Gastrocnemius medialis (tissue), 4 donors: ENCODE results near the gene PRRT2. TPM values are rescaled to one million over a fixed set of nuclear protein-coding genes. Genes with fewer than 3 reads are reported as not detected.

Source experiments
- ATAC-seq, 2 donors: fragments of 150-250 bp; one replicate each; pipeline ENCODE4 v1.9.1; 2016
- DNase-seq, 2 donors: peaks; one replicate each; pipeline ENCODE4 v3.0.0-alpha.2; 2019
- H3K27ac ChIP-seq, 4 donors: fragments of 200-600 bp; sonication (generic); 1 replicate in 1 of 4; 2 replicates in 3 of 4; pipeline ENCODE4 v1.5.1; 2016 to 2018; ENCODE audit warnings: mild to moderate bottlenecking in 2 of 4, moderate library complexity in 1 of 4
- H3K27me3 ChIP-seq, 3 donors: fragments of 200-600 bp; sonication (generic) in 2 of 3; 1 replicate in 1 of 3; 2 replicates in 2 of 3; pipeline versions ENCODE4 v1.5.1 to v1.6.0; 2016 to 2019; ENCODE audit warnings: mild to moderate bottlenecking in 1 of 3, moderate library complexity in 1 of 3
- H3K36me3 ChIP-seq, 2 donors: fragments of 200-600 bp; sonication (generic) in 1 of 2; one replicate each; pipeline ENCODE4 v1.5.1; 2017 to 2018
- H3K4me1 ChIP-seq, 2 donors: fragments of 200-600 bp; sonication (generic) in 1 of 2; one replicate each; pipeline ENCODE4 v1.5.1; 2016 to 2017; ENCODE audit warnings: mild to moderate bottlenecking in 2 of 2
- H3K4me3 ChIP-seq, 4 donors: fragments of 200-600 bp; sonication (generic) in 3 of 4; 1 replicate in 1 of 4; 2 replicates in 3 of 4; pipeline ENCODE4 v1.5.1; 2016 to 2019; ENCODE audit warnings: mild to moderate bottlenecking in 2 of 4
- H3K9me3 ChIP-seq, 3 donors: fragments of 200-600 bp; sonication (generic) in 2 of 3; 1 replicate in 1 of 3; 2 replicates in 2 of 3; pipeline ENCODE4 v1.5.1; 2016 to 2019
- CTCF ChIP-seq, 5 experiments: fragments of 450-650 bp in 3 of 5; fragments of 200-600 bp in 2 of 5; sonication (generic) in 2 of 5; IDR thresholded peaks in 4 of 5; conservative IDR thresholded peaks in 1 of 5; 1 replicate in 4 of 5; 2 replicates in 1 of 5; pipeline ENCODE4 v1.5.1; 2016 to 2019; ENCODE audit warnings: antibody characterized with exemption in 5 of 5, mild to moderate bottlenecking in 3 of 5, moderate library complexity in 3 of 5
- POLR2A ChIP-seq, 2 donors: fragments of 450-650 bp; IDR thresholded peaks; one replicate each; pipeline ENCODE4 v1.6.1; 2017; ENCODE audit warnings: antibody characterized with exemption in 2 of 2, mild to moderate bottlenecking in 2 of 2, moderate library complexity in 2 of 2
- in situ Hi-C, 4 donors: fragments of 200-750 bp; cut with MboI; loops; one replicate each; pipeline versions ENCODE4 v1.15.0 to v1.8.0; 2017; ENCODE audit warnings: low sequenced_read_pairs in 4 of 4
- intact Hi-C: fragments of 100-400 bp; cut with DNase I; formaldehyde crosslinking; loops from one replicate; pipeline ENCODE4 v1.15.1; 2023; ENCODE audit warnings: low total_unique reads
- total RNA-seq, 4 donors: library from RNA; depleted of rRNA; stranded (reverse); fragments of >200 nt; gene quantifications; one replicate each; pipeline versions ENCODE4 v1.1.0 to v1.2.3, GENCODE V29; 2016

PRRT2 gene
- total RNA-seq, 4 donors from 2014 or later = 3.5 TPM; not detected in 3

GRCh38 chr16:29806099-29806579, 5.9 kb upstream of the PRRT2 start, which contains the start of gene MAZ:
TSS of gene MAZ (plus strand) at chr16:29806529. CDS start at chr16:29806702, 173 bp downstream.
- Histone ChIP-seq H3K9me3 (no peaks in the 10 kb centered on the region), H3K36me3 (peaks cover 0 to 11% of the 10 kb centered on the region in 2 donors), H3K27ac (peak within 1 kb of the TSS; percentile 94 to 99 (median 98)), H3K4me1 (peaks cover 46 to 49% of the 10 kb centered on the region in 2 donors), H3K27me3 (no peaks in the 10 kb centered on the region), H3K4me3 (peak within 1 kb of the TSS; percentile 61 to 92 (median 87))
- no peak for DNase-seq
- intact Hi-C loops (loop anchor here (5.0 to 10.0 kb wide), 6 partner anchors 121 to 1269 kb away; partner anchors contain the start of genes KCTD13, MYL11, NUPR1 and PRR14), in situ Hi-C loops (no loop called here)
- TF ChIP-seq CTCF (IDR thresholded peaks at IDR 0.05 in 4 of 5, conservative IDR thresholded peaks at IDR 0.05 in 1 of 5) (no peak), POLR2A (IDR thresholded peaks at IDR 0.05) (no peak)
- ATAC-seq = peak; percentile 7 to 9

DNA sequence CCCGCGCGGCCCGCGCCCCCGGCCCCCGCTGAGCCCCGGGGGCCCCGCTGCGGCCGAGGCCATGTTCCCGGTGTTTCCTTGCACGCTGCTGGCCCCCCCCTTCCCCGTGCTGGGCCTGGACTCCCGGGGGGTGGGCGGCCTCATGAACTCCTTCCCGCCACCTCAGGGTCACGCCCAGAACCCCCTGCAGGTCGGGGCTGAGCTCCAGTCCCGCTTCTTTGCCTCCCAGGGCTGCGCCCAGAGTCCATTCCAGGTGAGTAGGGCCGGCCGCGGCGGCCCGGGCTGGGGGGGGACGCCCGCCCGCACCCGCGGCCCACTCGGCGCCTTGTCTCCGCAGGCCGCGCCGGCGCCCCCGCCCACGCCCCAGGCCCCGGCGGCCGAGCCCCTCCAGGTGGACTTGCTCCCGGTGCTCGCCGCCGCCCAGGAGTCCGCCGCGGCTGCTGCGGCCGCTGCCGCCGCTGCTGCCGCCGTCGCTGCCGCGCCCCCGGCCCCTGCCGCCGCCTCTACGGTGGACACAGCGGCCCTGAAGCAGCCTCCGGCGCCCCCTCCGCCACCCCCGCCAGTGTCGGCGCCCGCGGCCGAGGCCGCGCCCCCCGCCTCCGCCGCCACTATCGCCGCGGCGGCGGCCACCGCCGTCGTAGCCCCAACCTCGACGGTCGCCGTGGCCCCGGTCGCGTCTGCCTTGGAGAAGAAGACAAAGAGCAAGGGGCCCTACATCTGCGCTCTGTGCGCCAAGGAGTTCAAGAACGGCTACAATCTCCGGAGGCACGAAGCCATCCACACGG, 5.2 kb upstream of the PRRT2 start:
- H3K4me1 ChIP-seq = peaks cover 46 to 53% of the 10 kb centered on the region in 2 donors
- intact Hi-C loops = loop anchor here (5.0 to 10.0 kb wide), 6 partner anchors 120 to 1270 kb away; partner anchors contain the start of genes KCTD13, MYL11, NUPR1 and PRR14
- in situ Hi-C loops = no loop called here
- TF ChIP-seq CTCF (IDR thresholded peaks at IDR 0.05 in 4 of 5, conservative IDR thresholded peaks at IDR 0.05 in 1 of 5) = no peak
- no peak for TF ChIP-seq POLR2A (IDR thresholded peaks at IDR 0.05)
- H3K27me3 ChIP-seq = no peaks in the 10 kb centered on the region
- H3K9me3 ChIP-seq = no peaks in the 10 kb centered on the region
- ATAC-seq (no peak), DNase-seq (peak in 1 of 2 donors; percentile 42)
- peak overlapping the region; percentile 89 to 99 (median 96) for H3K27ac ChIP-seq
- peak overlapping the region; percentile 58 to 83 (median 65) for H3K4me3 ChIP-seq
- peaks cover 0 to 11% of the 10 kb centered on the region in 2 donors for H3K36me3 ChIP-seq

DNA sequence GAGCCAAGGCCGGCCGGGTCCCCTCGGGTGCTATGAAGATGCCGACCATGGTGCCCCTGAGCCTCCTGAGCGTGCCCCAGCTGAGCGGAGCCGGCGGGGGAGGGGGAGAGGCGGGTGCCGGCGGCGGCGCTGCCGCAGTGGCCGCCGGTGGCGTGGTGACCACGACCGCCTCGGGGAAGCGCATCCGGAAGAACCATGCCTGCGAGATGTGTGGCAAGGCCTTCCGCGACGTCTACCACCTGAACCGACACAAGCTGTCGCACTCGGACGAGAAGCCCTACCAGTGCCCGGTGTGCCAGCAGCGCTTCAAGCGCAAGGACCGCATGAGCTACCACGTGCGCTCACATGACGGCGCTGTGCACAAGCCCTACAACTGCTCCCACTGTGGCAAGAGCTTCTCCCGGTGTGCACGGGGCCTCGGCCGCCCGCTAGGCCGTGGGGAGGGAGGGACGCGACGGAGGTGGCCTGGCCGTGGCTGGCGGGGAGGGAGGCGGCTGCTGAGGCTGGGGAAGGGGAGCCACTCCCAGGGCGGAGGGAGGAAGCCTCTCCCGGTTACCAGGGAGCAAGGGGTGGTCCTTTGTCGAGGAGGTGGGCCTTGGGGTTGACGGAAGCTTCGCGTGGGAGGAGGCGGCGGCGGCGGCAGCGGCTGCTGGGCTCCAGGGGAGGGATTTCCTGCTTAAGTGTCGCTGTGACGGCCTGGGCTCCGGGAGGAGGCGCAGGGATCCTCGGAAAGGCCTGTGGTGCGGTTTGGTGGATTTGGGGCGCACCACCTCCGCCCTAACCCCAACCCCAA, 4.4 kb upstream of the PRRT2 start:
- in situ Hi-C loops = no loop called here
- peak; percentile 89 to 91 for DNase-seq
- H3K9me3 ChIP-seq = no peaks in the 10 kb centered on the region
- no peaks in the 10 kb centered on the region for H3K27me3 ChIP-seq
- H3K4me1 ChIP-seq = peaks cover 46 to 60% of the 10 kb centered on the region in 2 donors
- peak overlapping the region; percentile 89 to 99 (median 96) for H3K27ac ChIP-seq
- peak; percentile 14 to 19 for ATAC-seq
- TF ChIP-seq CTCF (IDR thresholded peaks at IDR 0.05 in 4 of 5, conservative IDR thresholded peaks at IDR 0.05 in 1 of 5) (peak in 4 of 5 experiments; percentile 4 to 60 (median 34)), POLR2A (IDR thresholded peaks at IDR 0.05) (peak; percentile 78 to 79)
- peaks cover 0 to 11% of the 10 kb centered on the region in 2 donors for H3K36me3 ChIP-seq
- intact Hi-C loops = loop anchor here (2.0 to 10.0 kb wide), 7 partner anchors 120 to 1270 kb away; partner anchors contain the start of genes ALDOA, KCTD13, MYL11 and NUPR1
- H3K4me3 ChIP-seq = peak overlapping the region; percentile 56 to 61 (median 60)

GRCh38 chr16:29808219-29808900, 3.6 kb upstream of the PRRT2 start:
- H3K27ac ChIP-seq = peak overlapping the region; percentile 89 to 99 (median 96)
- H3K9me3 ChIP-seq = no peaks in the 10 kb centered on the region
- no peak for TF ChIP-seq POLR2A (IDR thresholded peaks at IDR 0.05)
- no peak for TF ChIP-seq CTCF (IDR thresholded peaks at IDR 0.05 in 4 of 5, conservative IDR thresholded peaks at IDR 0.05 in 1 of 5)
- peaks cover 0 to 11% of the 10 kb centered on the region in 2 donors for H3K36me3 ChIP-seq
- intact Hi-C loops (loop anchor here (2.0 to 10.0 kb wide), 7 partner anchors 119 to 1271 kb away; partner anchors contain the start of genes ALDOA, KCTD13, MYL11 and NUPR1), in situ Hi-C loops (no loop called here)
- H3K4me3 ChIP-seq = peak overlapping the region; percentile 56 to 61 (median 60)
- H3K4me1 ChIP-seq = peaks cover 49 to 60% of the 10 kb centered on the region in 2 donors
- ATAC-seq (no peak), DNase-seq (peak in 1 of 2 donors; percentile 25)
- no peaks in the 10 kb centered on the region for H3K27me3 ChIP-seq
